Mammary epithelial cell (primary cell): ENCODE results near the gene ZNF687.

Experiments used
- EZH2 ChIP-seq: IDR thresholded peaks from 2 replicates; pipeline ENCODE4 v1.6.1; 2012; ENCODE audit warnings: low read length, inconsistent platforms, borderline replicate concordance
- TF ChIP-seq, protein P1 (sequence below), 2 donors: IDR thresholded peaks in 1 of 2; conservative IDR thresholded peaks in 1 of 2; 2 replicates each; pipeline ENCODE4 v1.5.1; 2011 to 2012; ENCODE audit warnings: inconsistent platforms in 2 of 2, low read length in 2 of 2, mild to moderate bottlenecking in 2 of 2, control low read depth in 1 of 2, low read depth in 1 of 2; ENCODE audit not compliant: insufficient read depth in 1 of 2; ENCODE audit errors: extremely low read depth in 1 of 2

DNA sequence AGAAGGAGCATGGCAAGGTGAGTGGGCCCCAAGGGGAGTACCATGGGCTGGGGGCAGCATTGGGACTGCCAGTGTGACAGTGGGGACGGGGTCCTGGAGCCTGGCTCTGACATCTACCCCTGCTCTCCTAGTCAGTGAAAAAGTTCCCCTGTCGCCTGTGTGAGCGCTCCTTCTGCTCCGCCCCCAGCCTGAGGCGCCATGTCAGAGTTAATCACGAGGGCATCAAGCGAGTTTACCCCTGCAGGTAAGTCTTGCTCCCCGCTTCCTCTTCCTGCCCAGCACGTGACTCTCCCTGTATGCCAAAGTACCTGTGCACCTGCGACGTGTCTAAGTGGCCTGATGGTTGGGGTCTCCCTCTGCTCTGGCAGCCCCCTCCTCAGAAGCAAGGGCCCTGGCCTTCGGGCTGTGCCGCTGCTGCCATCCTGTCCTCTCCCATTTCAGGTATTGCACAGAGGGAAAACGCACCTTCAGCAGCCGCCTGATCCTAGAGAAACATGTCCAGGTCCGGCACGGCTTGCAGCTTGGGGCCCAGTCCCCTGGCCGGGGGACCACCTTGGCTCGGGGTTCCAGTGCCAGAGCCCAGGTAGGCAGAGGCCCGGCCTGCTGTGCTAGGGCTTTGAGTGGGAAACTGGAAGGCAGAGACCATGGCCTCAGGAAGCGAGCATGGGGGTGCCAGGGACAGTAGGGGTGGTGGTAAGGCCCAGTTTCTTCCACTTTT lies 8.1 kb downstream of the ZNF687 start:
- TF ChIP-seq, protein P1, sequence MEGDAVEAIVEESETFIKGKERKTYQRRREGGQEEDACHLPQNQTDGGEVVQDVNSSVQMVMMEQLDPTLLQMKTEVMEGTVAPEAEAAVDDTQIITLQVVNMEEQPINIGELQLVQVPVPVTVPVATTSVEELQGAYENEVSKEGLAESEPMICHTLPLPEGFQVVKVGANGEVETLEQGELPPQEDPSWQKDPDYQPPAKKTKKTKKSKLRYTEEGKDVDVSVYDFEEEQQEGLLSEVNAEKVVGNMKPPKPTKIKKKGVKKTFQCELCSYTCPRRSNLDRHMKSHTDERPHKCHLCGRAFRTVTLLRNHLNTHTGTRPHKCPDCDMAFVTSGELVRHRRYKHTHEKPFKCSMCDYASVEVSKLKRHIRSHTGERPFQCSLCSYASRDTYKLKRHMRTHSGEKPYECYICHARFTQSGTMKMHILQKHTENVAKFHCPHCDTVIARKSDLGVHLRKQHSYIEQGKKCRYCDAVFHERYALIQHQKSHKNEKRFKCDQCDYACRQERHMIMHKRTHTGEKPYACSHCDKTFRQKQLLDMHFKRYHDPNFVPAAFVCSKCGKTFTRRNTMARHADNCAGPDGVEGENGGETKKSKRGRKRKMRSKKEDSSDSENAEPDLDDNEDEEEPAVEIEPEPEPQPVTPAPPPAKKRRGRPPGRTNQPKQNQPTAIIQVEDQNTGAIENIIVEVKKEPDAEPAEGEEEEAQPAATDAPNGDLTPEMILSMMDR (conservative IDR thresholded peaks at IDR 0.05 in 1 of 2, IDR thresholded peaks at IDR 0.05 in 1 of 2; ENCODE audit: extremely low read depth in 1 of 2, insufficient read depth in 1 of 2, low read depth in 1 of 2, low read length in 2 of 2): no peak
- no peak for TF ChIP-seq EZH2
